IMR-90 (cell line): ENCODE results near the gene CTNS.

Experiments
- BHLHE40 ChIP-seq: fragments of 150-350 bp; IDR thresholded peaks from 2 replicates; pipeline ENCODE4 v1.6.1; 2016; ENCODE audit warnings: mild to moderate bottlenecking, low read depth, low read length
- CTCF ChIP-seq: conservative IDR thresholded peaks from 2 replicates; pipeline ENCODE4 v1.5.1; 2012; ENCODE audit warnings: mild to moderate bottlenecking, low read depth, low read length, improper control_type of control experiment

GRCh38 chr17:3639981-3640596, 3.5 kb downstream of the CTNS start:
- no peak for TF ChIP-seq BHLHE40
- no peak for TF ChIP-seq CTCF
